Trophoblast cell (in vitro differentiated cells and primary cell): Measurements from ENCODE around the gene THAP2.
"Not testable (repeated sequence)": the region's sequence is repeated elsewhere in the genome, so short reads cannot be mapped to it uniquely, and the experiment has no call there.

Experiments
- DNase-seq, 2 donors: peaks; one replicate each; pipeline ENCODE4 v3.0.0-alpha.2; 2016
- H2AFZ ChIP-seq: 2 replicates; pipeline ENCODE4 v1.6.1; 2013; ENCODE audit warnings: low read length, moderate library complexity, mild to moderate bottlenecking; ENCODE audit not compliant: insufficient read depth, poor library complexity
- H2AK5ac ChIP-seq: 2 replicates; pipeline ENCODE4 v1.6.1; 2013; ENCODE audit warnings: mild to moderate bottlenecking, low read length
- H2BK120ac ChIP-seq: 2 replicates; pipeline ENCODE4 v1.6.1; 2013; ENCODE audit warnings: low read length, mild to moderate bottlenecking, moderate library complexity; ENCODE audit not compliant: insufficient read depth, poor library complexity
- H2BK12ac ChIP-seq: 2 replicates; pipeline ENCODE4 v1.6.1; 2013; ENCODE audit warnings: mild to moderate bottlenecking, low read length, moderate library complexity
- H2BK5ac ChIP-seq: 2 replicates; pipeline ENCODE4 v1.6.1; 2013; ENCODE audit warnings: low read length, low read depth, moderate library complexity, mild to moderate bottlenecking; ENCODE audit not compliant: poor library complexity
- H3K14ac ChIP-seq: 2 replicates; pipeline ENCODE4 v1.6.1; 2013; ENCODE audit warnings: mild to moderate bottlenecking, low read length
- H3K18ac ChIP-seq: 2 replicates; pipeline ENCODE4 v1.6.1; 2013; ENCODE audit warnings: mild to moderate bottlenecking, low read length
- H3K23ac ChIP-seq: 2 replicates; pipeline ENCODE4 v1.6.1; 2013; ENCODE audit warnings: low read length
- H3K27ac ChIP-seq: 2 replicates; pipeline ENCODE4 v1.5.1; 2013; ENCODE audit warnings: low read depth, mild to moderate bottlenecking, inconsistent platforms, low read length, moderate library complexity
- H3K27me3 ChIP-seq: 2 replicates; pipeline ENCODE4 v1.6.1; 2013; ENCODE audit warnings: inconsistent platforms, mild to moderate bottlenecking, low read length, moderate library complexity; ENCODE audit not compliant: insufficient read depth
- H3K36me3 ChIP-seq, 2 experiments: 1 replicate in 1 of 2; 2 replicates in 1 of 2; pipeline ENCODE4 v1.6.1; 2013; ENCODE audit warnings: low read length in 2 of 2, mild to moderate bottlenecking in 2 of 2, moderate library complexity in 1 of 2; ENCODE audit not compliant: insufficient read depth in 2 of 2, control insufficient read depth in 1 of 2
- H3K4ac ChIP-seq: 2 replicates; pipeline ENCODE4 v1.6.1; 2013; ENCODE audit warnings: low read depth, mild to moderate bottlenecking, low read length, moderate library complexity
- H3K4me1 ChIP-seq, 2 experiments: 1 replicate in 1 of 2; 2 replicates in 1 of 2; pipeline ENCODE4 v1.6.1; 2013; ENCODE audit warnings: low read length in 2 of 2, mild to moderate bottlenecking in 2 of 2, moderate library complexity in 1 of 2; ENCODE audit not compliant: insufficient read depth in 2 of 2, control insufficient read depth in 1 of 2
- H3K4me2 ChIP-seq: 2 replicates; pipeline ENCODE4 v1.6.1; 2013; ENCODE audit warnings: inconsistent platforms, mild to moderate bottlenecking, low read length, moderate library complexity
- H3K4me3 ChIP-seq: 2 replicates; pipeline ENCODE4 v1.5.1; 2013; ENCODE audit warnings: mild to moderate bottlenecking, low read depth, low read length, inconsistent platforms
- H3K79me1 ChIP-seq: one replicate; pipeline ENCODE4 v1.6.1; 2013; ENCODE audit warnings: low read length
- H3K79me2 ChIP-seq: 2 replicates; pipeline ENCODE4 v1.6.1; 2013; ENCODE audit warnings: low read length, mild to moderate bottlenecking; ENCODE audit not compliant: control insufficient read depth, insufficient read depth, poor library complexity
- H3K9ac ChIP-seq: 2 replicates; pipeline ENCODE4 v1.6.1; 2013; ENCODE audit warnings: mild to moderate bottlenecking, low read length
- H3K9me3 ChIP-seq: 2 replicates; pipeline ENCODE4 v1.6.1; 2013; ENCODE audit warnings: low read depth, mild to moderate bottlenecking, control low read depth, inconsistent platforms, low read length; ENCODE audit not compliant: insufficient read depth
- H4K12ac ChIP-seq: 2 replicates; pipeline ENCODE4 v1.6.1; 2013; ENCODE audit warnings: low read depth, mild to moderate bottlenecking, low read length, moderate library complexity
- H4K8ac ChIP-seq: 2 replicates; pipeline ENCODE4 v1.6.1; 2013; ENCODE audit warnings: low read depth, mild to moderate bottlenecking, low read length, moderate library complexity
- H4K91ac ChIP-seq: one replicate; pipeline ENCODE4 v1.6.1; 2013; ENCODE audit warnings: low read depth, mild to moderate bottlenecking, low read length, moderate library complexity
- WGBS: extraction: QIAGEN DNeasy Blood & Tissue Kit; methylation state at CpG from one replicate; pipeline ENCODE4 v1.1.7; 2013; ENCODE audit warnings: missing lambda C conversion rate; ENCODE audit not compliant: insufficient read length, insufficient coverage; ENCODE audit errors: extremely low coverage; 5-methylcytosine and 5-hydroxymethylcytosine counted together

The THAP2 gene

DNA sequence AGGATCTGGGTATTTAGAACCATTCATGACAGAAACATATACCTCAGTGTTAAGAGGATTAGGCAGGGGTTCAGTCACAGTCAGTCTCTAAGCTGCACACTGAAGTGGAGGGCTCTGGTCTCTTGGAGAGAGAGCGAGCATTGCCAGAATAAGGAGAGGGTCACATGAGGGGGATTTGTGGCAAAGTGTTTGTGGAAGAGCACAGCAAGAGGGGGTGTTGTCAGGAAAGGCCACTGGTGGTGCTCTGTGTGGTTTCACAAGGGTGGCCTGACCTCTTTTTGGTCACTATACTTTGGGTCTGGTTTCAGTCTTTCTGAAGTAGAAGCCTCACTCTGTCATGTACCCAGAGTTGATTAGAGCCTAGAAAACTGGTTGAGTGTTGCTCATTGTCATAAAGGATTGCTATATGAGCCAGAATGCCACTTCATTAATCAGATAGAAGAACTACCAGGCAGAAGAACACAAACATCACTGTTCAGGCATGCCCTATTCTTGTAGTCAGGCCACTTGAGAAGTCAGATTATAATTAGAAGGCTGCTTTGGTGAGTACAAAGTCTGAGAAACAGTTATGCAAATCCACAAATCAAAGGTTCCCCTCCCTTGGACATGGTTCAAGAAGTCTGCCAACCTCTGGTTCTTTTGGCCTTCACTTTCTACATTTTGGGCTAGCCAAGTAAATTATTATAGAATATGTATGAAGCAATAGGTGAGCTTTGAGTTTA is 30.2 kb downstream of the THAP2 start:
- no peak overlapping the region for H4K91ac ChIP-seq
- peaks cover 5 to 7% of the 10 kb centered on the region in 2 experiments for H3K36me3 ChIP-seq
- H4K12ac ChIP-seq, result no peak overlapping the region
- no peaks in the 10 kb centered on the region for H3K4me1 ChIP-seq
- WGBS, result no CpG with 5 or more reads among the region's 1 CpG
- no peaks in the 10 kb centered on the region for H3K79me2 ChIP-seq
- no peak overlapping the region for H3K4me3 ChIP-seq
- H2BK120ac ChIP-seq, result no peak overlapping the region
- H3K14ac ChIP-seq, result no peak overlapping the region
- no peak overlapping the region for H2BK12ac ChIP-seq
- H3K18ac ChIP-seq, result no peak overlapping the region
- H3K27me3 ChIP-seq, result no peaks in the 10 kb centered on the region
- no peak overlapping the region for H2AK5ac ChIP-seq
- H4K8ac ChIP-seq, result no peak overlapping the region
- H3K27ac ChIP-seq, result no peak overlapping the region
- no peaks in the 10 kb centered on the region for H3K79me1 ChIP-seq
- H2AFZ ChIP-seq, result no peak overlapping the region
- no peak overlapping the region for H2BK5ac ChIP-seq
- no peaks in the 10 kb centered on the region for H3K9me3 ChIP-seq
- H3K4me2 ChIP-seq, result no peak overlapping the region
- no peak overlapping the region for H3K4ac ChIP-seq
- no peak overlapping the region for H3K9ac ChIP-seq
- no peak overlapping the region for H3K23ac ChIP-seq
- DNase-seq, result no peak

DNA sequence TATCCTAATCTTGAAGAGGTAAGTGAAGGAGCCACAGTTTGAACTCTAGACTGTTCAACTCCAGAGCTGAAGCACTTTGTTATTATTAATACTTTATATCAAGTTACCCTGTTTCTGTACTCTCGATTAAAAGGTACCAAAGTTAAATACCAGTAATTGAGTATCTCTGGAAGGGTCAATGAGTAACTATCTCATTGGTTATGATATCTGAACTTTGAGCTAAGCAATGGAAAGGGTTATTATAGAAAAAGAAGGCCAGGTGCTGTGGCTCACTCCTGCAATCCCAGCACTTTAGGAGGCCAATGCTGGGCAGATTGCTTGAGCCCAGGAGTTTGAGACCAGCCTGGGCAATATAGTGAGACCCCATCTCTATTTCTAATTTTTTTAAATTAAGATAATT is 31.7 kb downstream of the THAP2 start:
- Histone ChIP-seq H3K9me3 (no peaks in the 10 kb centered on the region), H3K27me3 (no peaks in the 10 kb centered on the region), H2BK12ac (no peak overlapping the region), H3K27ac (no peak overlapping the region), H3K4me3 (no peak overlapping the region), H3K23ac (no peak overlapping the region), H3K36me3 (peaks cover 6 to 7% of the 10 kb centered on the region in 2 experiments), H3K4me2 (no peak overlapping the region), H2BK120ac (no peak overlapping the region), H2BK5ac (no peak overlapping the region), H4K8ac (no peak overlapping the region), H3K18ac (no peak overlapping the region), H3K4ac (no peak overlapping the region), H3K4me1 (no peaks in the 10 kb centered on the region), H4K12ac (no peak overlapping the region), H2AK5ac (no peak overlapping the region), H3K79me2 (no peaks in the 10 kb centered on the region), H3K9ac (no peak overlapping the region), H4K91ac (no peak overlapping the region), H3K14ac (no peak overlapping the region), H2AFZ (no peak overlapping the region), H3K79me1 (no peaks in the 10 kb centered on the region)
- DNase-seq, result no peak
- no CpG with 5 or more reads among the region's 1 CpG for WGBS

DNA sequence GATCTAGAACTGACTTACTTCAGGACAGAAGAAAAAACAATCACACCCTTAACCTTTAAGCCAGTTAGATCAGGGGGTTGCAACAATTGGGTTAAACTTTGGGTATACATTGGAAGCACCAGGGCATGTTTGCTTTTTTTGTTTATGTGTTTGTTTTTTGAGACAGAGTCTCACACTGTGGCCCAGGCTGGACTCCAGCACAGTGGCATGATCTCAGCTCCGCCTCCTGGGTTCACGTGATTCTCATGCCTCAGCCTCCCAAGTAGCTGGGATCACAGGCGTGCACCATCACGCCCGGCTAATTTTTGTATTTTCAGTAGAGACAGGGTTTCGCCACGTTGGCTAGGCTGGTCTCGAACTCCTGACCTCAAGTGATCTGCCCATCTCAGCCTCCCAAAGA is 38.1 kb downstream of the THAP2 start:
- not testable (repeated sequence) for H3K9ac ChIP-seq, H4K91ac ChIP-seq, H3K4ac ChIP-seq, H3K79me1 ChIP-seq, H3K4me2 ChIP-seq, H2BK5ac ChIP-seq, H3K4me3 ChIP-seq, H2AK5ac ChIP-seq, H4K12ac ChIP-seq, H3K4me1 ChIP-seq, DNase-seq, H3K27me3 ChIP-seq, H2AFZ ChIP-seq, H3K23ac ChIP-seq, H2BK12ac ChIP-seq, H2BK120ac ChIP-seq, H3K79me2 ChIP-seq, H3K27ac ChIP-seq, H3K18ac ChIP-seq, H3K9me3 ChIP-seq, H3K14ac ChIP-seq, H4K8ac ChIP-seq, H3K36me3 ChIP-seq
- no CpG with 5 or more reads among the region's 8 CpGs for WGBS

DNA sequence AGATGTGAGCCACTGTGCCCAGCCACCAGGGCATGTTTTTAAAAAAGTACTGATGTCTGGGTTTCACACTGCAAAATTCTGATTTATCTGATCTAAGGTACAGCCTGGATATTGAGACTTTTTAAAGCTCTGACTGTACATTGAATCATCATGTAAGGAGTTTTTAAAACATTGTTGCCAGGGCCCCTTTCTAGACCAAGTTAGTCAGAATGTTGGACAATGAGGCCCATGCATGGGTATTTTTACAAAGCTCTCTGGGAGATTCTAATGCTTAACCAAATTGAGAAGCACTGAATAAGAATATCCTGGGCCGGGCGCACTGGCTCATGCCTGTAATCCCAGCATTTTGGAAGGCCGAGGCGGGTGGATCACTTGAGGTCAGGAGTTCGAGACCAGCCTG is 38.5 kb downstream of the THAP2 start:
- Histone ChIP-seq H2BK120ac (no peak overlapping the region), H3K27me3 (no peaks in the 10 kb centered on the region), H4K8ac (no peak overlapping the region), H4K91ac (no peak overlapping the region), H3K27ac (no peak overlapping the region), H3K14ac (no peak overlapping the region), H3K18ac (no peak overlapping the region), H3K4me1 (no peaks in the 10 kb centered on the region), H3K36me3 (peaks cover 4% of the 10 kb centered on the region in 2 experiments), H2AK5ac (no peak overlapping the region), H3K79me1 (no peaks in the 10 kb centered on the region), H2BK12ac (no peak overlapping the region), H3K4me2 (no peak overlapping the region), H3K9ac (no peak overlapping the region), H3K79me2 (no peaks in the 10 kb centered on the region), H2BK5ac (no peak overlapping the region), H4K12ac (no peak overlapping the region), H2AFZ (no peak overlapping the region), H3K4me3 (no peak overlapping the region), H3K23ac (no peak overlapping the region), H3K9me3 (no peaks in the 10 kb centered on the region), H3K4ac (no peak overlapping the region)
- no CpG with 5 or more reads among the region's 5 CpGs for WGBS
- no peak for DNase-seq
